HG03064 (cell line): ENCODE results near the gene PRDX6.
A peak's percentile ranks its signal among the peaks of the same experiment; 100 is the strongest.
"Not testable (repeated sequence)": the region's sequence is repeated elsewhere in the genome, so short reads cannot be mapped to it uniquely, and the experiment has no call there.

ENCODE experiments used
- ATAC-seq: cut with Tn5 transposase; IDR thresholded peaks from one replicate; pipeline ENCODE4 v1.9.1; 2021; ENCODE audit warnings: low read depth; ENCODE audit not compliant: unreplicated experiment

Gene PRDX6

DNA sequence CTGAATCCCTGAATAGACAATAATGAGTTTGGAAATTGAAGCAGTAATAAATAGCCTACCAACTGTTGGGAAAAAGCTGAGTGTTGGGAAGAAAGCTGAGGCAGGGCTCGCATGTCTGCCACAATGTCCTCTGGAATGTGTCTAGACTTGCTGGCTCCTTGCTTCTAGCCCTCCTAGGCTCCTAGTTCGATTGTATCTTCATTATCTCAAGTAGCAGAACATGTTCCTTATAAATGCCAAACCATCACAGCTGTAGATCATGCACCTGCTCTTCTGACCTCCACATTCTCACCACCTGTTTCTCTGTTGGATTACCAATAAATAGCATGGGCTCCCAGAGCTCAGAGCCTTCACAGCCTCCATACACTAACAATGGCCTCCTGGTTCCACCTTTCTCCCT lies 12.9 kb upstream of the PRDX6 start:
- not testable (repeated sequence) for ATAC-seq

GRCh38 chr1:173467426-173467825 lies 9.7 kb upstream of the PRDX6 start:
- no peak for ATAC-seq

- ATAC-seq = no peak
Observed at GRCh38 chr1:173469656-173470055, 7.5 kb upstream of the PRDX6 start.

DNA sequence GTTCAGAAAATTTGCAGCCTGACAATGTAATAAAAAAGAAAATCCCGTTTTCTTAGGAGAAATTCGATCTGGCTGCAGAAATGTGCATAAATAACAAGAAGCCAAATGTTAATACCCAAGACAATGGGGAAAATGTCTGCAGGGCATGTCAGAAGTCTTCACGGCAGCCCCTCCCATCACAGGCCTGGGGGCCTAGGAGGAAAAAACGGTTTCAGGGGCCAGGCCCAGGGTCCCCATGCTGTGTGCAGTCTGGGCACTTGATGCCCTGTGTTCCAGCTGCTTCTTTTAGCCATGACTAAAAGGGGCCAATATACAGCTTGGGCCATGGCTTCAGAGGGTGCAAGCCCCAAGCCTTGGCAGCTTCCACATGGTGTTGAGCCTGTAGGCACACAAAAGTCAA lies 6.5 kb upstream of the PRDX6 start:
- ATAC-seq = no peak

DNA sequence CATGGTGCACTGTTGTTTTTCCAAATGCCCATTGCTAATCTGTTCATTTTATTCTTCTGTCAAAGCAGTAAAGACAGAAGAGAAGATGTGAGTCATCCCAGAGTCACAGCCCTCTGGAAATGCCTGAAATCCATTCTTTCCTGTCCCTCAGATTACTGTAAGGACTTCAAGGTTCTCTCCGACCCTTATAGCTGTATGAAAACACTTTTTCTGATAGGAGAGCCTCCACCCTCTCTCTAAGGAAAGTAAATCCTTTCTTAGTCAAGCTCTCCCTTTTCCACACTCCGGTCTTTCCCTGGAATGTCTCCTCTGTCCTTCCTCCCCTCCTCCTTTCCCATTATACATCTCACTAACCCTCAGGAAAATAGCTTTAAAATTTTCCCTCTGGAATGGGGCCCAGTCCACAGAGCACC lies 3.5 kb upstream of the PRDX6 start:
- no peak for ATAC-seq

DNA sequence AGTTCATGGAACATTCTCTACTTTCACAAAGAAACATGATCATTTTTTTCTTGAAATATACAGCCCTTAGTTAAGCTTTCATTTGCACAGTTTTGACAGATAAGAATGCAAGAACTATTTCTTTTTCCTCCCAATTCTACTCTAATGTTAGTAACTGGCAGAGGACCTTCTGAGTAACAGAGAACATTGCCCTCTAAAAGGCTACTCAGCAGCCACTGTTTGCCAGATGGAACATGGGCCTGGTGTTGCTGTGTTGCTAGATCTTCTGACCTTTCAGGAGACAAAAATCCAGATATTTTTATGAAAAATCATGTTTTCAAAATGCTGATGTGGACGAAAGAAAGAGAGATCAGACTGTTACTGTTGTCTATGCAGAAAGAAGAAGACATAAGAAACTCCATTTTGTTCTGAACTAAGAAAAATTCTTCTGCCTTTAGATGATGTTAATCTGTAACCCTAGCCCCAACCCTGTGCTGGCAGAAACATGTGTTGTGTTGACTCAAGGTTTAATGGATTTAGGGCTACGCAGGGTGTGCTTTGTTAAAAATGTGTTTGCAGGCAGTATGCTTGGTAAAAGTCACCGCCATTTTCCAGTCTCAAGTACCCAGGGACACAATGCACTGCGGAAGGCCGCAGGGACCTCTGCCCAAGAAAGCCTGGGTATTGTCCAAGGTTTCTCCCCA lies 2.9 kb upstream of the PRDX6 start:
- no peak for ATAC-seq

DNA sequence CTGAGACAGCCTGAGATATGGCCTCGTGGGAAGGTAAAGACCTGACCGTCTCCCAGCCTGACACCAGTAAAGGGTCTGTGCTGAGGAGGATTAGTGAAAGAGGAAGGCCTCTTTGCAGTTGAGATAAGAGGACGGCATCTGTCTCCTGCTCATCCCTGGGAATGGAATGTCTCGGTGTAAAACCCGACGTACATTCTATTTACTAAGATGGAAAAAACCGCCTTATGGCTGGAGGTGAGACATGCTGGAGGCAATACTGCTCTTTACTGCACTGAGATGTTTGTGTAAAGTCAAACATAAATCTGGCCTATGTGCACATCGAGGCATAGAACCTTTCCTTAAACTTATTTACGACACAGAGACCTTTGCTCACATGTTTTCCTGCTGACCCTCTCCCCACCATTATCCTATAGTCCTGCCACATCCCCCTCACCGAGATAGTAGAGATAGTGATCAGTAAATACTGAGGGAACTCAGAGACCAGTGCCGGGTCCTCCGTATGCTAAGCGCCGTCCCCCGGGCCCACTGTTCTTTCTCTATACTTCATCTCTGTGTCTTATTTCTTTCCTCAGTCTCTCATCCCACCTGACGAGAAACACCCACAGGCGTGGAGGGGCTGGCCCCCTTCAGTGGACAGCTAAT lies 2.2 kb upstream of the PRDX6 start:
- not testable (repeated sequence) for ATAC-seq

DNA sequence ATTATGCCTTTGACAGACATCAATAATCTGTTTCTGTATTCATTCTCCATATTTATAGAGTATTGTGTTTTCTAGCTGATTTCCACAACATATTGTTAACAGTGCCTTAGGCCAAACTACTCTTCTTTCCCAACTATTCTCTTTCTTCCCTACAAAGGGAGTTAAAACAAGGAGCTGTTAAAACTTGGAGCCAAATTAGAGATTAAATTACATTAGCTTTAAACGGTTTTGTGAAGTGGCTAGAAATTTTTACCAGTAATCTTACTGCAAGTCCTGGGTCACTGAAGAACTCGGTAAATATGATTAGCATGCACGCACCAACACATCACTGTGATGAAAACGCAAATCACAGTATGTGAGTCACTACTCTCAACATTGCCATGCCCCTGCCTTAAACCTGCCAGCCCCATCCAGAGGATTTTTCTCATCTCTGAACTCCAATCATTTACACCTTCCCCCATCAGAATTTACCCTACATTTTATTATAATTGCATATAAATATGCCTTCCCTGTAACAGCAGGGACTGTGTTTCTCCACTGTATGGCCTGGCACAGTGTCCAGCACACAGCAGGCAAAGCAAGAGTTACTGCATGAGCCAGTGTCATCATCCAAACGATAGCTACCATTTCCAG lies 1.5 kb upstream of the PRDX6 start:
- no peak for ATAC-seq

- ATAC-seq = no peak
Observed at GRCh38 chr1:173476197-173476664, 904 bp upstream of the PRDX6 start.

DNA sequence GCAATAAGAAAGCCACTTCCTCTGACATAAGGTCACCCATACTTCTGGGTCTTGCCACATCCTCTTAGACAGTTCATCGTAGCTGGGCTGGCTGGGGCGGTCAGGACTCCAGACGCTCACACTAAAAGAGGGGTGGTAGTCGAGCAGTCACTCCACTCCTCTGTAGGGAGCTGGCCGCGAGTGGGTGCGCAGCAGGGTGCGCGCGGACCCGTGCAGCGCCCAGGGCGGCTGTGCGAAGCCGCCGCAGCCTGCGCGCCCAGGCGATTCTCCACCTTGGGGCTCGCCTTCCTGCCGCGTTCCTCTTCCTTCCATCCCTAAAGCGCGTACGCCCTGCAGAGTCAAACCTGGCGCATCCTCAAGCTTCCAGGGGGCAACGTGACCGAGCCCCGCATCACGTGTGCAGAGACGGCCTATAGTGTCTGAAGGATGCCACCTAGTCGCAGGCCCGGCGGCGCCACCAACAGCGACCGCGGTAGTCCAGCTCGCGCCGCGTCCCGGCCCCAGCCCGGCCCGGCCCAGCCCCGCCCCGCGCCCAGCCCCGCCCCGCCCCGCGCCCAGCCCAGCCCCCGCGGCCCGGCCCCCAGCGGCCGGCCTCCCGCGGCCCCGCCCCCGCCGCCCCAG lies 360 bp upstream of the PRDX6 start:
- ATAC-seq = peak; percentile 96

- no peak for ATAC-seq
Observed at GRCh38 chr1:173478094-173478674, 1.0 kb downstream of the PRDX6 start.

DNA sequence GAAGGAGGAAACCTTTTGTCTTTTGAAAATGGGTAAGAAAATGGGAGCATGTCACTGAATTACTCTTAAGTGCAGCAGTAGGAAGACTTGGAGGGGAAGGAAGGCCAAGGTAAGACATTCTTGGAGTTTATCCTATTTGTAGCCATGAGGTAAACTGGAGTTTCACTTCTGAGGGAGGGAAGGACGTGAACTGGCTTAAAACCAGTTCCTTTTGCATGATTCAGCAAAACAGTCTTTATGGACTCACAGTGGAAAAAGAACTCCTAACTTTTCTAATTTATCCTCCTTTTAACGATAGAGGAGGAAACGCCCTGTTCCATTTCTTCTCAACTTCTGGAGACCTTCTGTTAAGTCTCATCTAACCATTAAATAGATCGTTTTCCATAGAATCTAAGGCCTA lies 2.5 kb downstream of the PRDX6 start:
- no peak for ATAC-seq

DNA sequence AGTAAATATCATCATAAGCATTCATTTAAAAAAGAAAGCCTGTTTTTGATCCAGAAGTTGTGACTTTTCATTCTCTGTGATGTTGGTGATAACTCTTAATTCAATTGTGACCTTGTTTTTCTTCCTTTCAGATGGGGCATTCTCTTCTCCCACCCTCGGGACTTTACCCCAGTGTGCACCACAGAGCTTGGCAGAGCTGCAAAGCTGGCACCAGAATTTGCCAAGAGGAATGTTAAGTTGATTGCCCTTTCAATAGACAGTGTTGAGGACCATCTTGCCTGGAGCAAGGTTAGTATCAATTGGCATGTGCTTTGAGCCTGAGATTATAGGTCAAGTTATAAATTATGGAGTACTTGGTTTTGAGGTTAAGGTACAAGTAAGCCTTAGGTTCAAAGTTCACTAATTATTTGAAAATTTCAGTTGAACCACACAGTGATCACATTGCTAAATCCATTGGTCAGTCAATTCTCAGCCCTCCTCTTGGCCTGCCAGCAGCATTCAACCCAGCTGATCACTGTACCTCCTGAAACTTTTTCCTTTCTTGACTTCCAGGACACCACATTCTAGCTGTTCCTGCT lies 4.1 kb downstream of the PRDX6 start:
- no peak for ATAC-seq

- no peak for ATAC-seq
Observed at GRCh38 chr1:173482683-173483082, 5.5 kb downstream of the PRDX6 start.

DNA sequence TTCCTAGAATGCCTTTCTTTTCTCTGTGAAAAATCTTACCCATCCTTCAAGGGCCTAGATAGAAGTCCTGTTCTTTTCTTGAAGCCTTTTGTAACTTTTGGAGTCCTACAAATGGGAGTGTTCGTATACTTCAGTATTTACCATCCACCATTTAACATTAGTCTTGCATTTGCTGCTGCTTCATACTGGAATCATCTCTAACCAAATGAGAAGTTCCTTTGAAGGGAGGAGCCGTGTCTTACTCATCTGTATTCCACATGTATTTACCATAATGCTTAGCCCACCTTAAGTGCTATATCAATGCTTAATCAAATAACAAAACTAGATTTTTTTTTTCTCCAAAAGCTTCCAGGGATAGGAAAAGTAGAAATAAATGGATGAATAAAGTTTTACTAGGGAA lies 7.1 kb downstream of the PRDX6 start:
- ATAC-seq = no peak

DNA sequence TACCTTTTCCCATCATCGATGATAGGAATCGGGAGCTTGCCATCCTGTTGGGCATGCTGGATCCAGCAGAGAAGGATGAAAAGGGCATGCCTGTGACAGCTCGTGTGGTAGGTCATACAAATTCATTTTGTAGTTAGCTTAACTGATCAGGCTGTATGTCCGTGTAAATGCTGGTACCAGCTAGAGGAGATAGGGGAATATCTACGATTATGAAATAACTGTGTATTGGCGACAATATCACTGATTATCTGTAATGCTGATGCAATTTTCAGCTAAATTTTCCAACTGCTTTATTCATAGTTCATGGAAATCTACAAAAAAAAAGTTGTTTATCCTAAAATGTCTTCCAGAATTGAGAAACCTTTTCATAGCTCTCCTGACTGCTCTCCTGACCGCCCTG lies 8.3 kb downstream of the PRDX6 start:
- ATAC-seq = no peak

- no peak for ATAC-seq
Observed at GRCh38 chr1:173488001-173488400, 10.9 kb downstream of the PRDX6 start.

DNA sequence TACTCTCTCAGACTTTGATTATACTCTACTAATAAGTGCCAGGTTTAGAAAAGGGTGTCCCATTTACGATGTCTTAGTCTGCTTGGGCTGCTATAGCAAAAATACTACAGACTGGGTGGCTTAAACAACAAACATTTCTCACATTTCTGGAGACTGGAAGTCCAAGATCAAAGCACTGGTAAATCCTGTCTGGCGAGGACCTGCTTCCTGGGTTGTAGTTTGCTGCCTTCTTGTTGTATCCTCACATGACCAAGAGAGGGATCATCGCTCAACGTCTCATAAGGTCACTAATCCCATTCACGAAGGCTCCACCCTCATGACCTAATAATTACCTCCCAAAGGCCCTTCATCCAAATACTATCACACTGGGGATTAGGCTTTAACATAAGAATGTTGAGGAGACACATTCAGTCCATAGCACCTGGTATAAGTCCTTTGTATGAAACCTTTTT lies 12.0 kb downstream of the PRDX6 start:
- no peak for ATAC-seq

DNA sequence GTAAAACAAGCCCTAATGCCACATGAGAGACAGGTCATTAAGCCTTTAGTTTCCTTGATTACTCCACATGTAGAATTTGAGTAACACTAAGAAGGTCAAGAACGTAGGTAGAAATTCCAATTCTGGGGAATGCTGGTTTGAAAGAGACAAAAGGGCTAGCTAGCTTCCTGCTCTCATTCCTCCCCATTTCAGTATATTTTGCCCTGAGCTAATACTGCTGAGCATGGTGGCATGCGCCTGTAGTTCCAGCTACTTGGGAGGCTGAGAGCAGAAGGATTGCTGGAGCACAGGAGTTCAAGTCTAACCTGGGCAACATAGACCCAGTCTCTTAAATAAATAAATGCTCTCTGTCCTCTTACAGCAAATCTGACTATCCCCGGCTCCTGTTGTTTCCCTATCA lies 12.8 kb downstream of the PRDX6 start:
- ATAC-seq = no peak

- ATAC-seq = no peak
Observed at GRCh38 chr1:173491508-173491907, 14.4 kb downstream of the PRDX6 start.

GRCh38 chr1:173493125-173493524 lies 16.0 kb downstream of the PRDX6 start:
- not testable (repeated sequence) for ATAC-seq
